Sigmoid colon (tissue), 4 donors: Measurements from ENCODE around the gene BRSK2.

Source experiments
- EP300 ChIP-seq, 4 donors: sonication (generic); formaldehyde crosslinking; IDR thresholded peaks; one replicate each; pipeline ENCODE4 v1.6.1; 2017; ENCODE audit warnings: antibody characterized with exemption in 4 of 4
- POLR2A ChIP-seq, 2 donors: fragments of 450-650 bp; IDR thresholded peaks; one replicate each; pipeline ENCODE4 v1.6.1; 2016; ENCODE audit warnings: antibody characterized with exemption in 2 of 2, mild to moderate bottlenecking in 2 of 2, moderate library complexity in 2 of 2
- POLR2AphosphoS5 ChIP-seq, 4 donors: sonication (generic); formaldehyde crosslinking; IDR thresholded peaks; one replicate each; pipeline ENCODE4 v1.6.1; 2017; ENCODE audit warnings: antibody characterized with exemption in 4 of 4
- TF ChIP-seq, protein P1 (sequence below), 4 experiments: fragments of 450-650 bp in 3 of 4; fragments of 200-600 bp in 1 of 4; IDR thresholded peaks; one replicate each; pipeline ENCODE4 v1.5.1; 2016 to 2019; ENCODE audit warnings: antibody characterized with exemption in 4 of 4, mild to moderate bottlenecking in 3 of 4, moderate library complexity in 2 of 4

DNA sequence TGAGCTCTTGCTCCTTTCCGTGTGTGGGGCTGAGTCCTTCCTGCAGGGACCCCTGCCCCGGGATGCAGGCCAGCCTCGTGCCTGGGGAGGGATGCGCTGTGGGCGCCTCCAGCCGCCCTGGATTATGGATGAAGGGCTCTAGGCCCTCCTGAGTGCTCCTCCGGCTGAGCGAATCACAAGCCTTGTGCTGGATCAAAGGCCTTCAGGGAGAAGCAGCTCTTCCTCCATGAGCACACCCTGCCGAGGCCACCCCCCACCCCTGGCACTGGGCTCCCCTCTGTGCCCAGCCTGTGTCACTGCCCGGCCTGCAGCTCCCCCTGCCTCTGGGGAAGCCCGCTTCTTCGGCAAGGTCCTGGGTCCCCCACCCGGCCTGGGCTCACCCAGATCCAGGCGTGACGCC, 43.8 kb downstream of the BRSK2 start:
- TF ChIP-seq, protein P1, sequence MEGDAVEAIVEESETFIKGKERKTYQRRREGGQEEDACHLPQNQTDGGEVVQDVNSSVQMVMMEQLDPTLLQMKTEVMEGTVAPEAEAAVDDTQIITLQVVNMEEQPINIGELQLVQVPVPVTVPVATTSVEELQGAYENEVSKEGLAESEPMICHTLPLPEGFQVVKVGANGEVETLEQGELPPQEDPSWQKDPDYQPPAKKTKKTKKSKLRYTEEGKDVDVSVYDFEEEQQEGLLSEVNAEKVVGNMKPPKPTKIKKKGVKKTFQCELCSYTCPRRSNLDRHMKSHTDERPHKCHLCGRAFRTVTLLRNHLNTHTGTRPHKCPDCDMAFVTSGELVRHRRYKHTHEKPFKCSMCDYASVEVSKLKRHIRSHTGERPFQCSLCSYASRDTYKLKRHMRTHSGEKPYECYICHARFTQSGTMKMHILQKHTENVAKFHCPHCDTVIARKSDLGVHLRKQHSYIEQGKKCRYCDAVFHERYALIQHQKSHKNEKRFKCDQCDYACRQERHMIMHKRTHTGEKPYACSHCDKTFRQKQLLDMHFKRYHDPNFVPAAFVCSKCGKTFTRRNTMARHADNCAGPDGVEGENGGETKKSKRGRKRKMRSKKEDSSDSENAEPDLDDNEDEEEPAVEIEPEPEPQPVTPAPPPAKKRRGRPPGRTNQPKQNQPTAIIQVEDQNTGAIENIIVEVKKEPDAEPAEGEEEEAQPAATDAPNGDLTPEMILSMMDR (IDR thresholded peaks at IDR 0.05): no peak
- TF ChIP-seq POLR2A (IDR thresholded peaks at IDR 0.05): no peak
- TF ChIP-seq EP300 (IDR thresholded peaks at IDR 0.05): no peak
- no peak for TF ChIP-seq POLR2AphosphoS5 (IDR thresholded peaks at IDR 0.05)
